Measurements from ENCODE around the gene LRRIQ4. TPM values are rescaled to one million over a fixed set of nuclear protein-coding genes. Genes with fewer than 3 reads are reported as not detected.

LRRIQ4 gene
- total RNA-seq (ENCODE audit: low replicate concordance) = not detected in 2 replicates
- long read RNA-seq = 0 reads

DNA sequence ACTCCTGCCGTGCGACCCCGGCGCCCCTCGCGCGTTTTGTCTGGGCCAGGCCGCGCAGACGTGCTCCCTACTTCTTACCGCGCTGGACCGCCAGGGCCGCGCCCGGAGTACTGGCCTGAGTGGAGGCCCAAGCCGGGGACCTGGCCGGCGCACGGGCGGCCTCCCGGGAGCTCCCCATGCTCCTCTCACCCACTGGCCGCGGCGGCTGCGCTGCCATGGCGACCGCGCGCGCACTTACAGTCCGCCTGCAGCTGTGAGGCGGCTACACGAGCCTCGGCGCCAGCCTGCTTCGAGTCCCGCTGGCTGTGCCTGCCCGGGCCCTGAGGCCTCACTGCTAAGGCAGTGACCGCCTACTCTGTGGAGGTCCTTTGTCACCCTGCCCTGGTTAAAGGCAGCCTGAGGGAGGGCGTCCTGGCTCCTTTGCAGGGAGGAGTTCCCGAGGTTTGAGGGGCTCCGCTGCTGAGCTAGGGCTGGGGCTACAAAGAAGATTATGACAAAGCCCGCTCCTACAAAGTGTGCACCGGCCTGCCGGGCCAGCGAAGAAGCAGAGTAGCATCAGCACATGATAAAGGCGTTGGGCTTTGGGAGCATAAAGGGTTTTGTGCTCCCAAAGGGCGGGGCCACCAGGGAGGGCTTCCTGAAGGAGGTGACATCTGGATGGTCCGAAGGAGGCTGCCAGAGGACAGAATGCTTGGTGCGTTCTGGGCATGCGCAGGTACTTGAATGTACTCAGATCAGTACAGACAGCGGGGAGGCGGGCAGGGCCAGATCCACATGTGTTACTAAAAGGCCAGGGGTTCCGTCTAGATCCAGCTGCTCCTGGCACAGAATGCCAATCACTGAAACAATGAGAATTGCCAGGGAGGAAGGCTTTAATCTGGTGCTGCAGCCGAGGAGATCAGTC, at the start of gene LRRIQ4, which contains the start of gene LRRC34:
Gene LRRIQ4, plus strand, starts transcription at position 539 of the 904 bp plus-strand sequence. CDS start 9,052 bp downstream, outside the sequence.
Gene LRRC34, minus strand, starts transcription at position 573 of the 904 bp plus-strand sequence. Its CDS starts 356 bp downstream, at position 217.
- Mint-ChIP-seq H3K27me3 (peaks cover 7% of the 10 kb centered on the region), H3K4me1 (ENCODE audit: unreplicated experiment) (peaks cover 25% of the 10 kb centered on the region), H3K36me3 (peaks cover 3% of the 10 kb centered on the region), H3K27ac (peak within 1 kb of the TSS; percentile 78), H3K9me3 (peaks cover 5% of the 10 kb centered on the region), H3K4me3 (peak within 1 kb of the TSS; percentile 92)
- peak; percentile 80 for DNase-seq (ENCODE audit: extremely low spot score, unreplicated experiment)
- TF ChIP-seq, protein P1, sequence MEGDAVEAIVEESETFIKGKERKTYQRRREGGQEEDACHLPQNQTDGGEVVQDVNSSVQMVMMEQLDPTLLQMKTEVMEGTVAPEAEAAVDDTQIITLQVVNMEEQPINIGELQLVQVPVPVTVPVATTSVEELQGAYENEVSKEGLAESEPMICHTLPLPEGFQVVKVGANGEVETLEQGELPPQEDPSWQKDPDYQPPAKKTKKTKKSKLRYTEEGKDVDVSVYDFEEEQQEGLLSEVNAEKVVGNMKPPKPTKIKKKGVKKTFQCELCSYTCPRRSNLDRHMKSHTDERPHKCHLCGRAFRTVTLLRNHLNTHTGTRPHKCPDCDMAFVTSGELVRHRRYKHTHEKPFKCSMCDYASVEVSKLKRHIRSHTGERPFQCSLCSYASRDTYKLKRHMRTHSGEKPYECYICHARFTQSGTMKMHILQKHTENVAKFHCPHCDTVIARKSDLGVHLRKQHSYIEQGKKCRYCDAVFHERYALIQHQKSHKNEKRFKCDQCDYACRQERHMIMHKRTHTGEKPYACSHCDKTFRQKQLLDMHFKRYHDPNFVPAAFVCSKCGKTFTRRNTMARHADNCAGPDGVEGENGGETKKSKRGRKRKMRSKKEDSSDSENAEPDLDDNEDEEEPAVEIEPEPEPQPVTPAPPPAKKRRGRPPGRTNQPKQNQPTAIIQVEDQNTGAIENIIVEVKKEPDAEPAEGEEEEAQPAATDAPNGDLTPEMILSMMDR (conservative IDR thresholded peaks at IDR 0.05) = peak; percentile 40

DNA sequence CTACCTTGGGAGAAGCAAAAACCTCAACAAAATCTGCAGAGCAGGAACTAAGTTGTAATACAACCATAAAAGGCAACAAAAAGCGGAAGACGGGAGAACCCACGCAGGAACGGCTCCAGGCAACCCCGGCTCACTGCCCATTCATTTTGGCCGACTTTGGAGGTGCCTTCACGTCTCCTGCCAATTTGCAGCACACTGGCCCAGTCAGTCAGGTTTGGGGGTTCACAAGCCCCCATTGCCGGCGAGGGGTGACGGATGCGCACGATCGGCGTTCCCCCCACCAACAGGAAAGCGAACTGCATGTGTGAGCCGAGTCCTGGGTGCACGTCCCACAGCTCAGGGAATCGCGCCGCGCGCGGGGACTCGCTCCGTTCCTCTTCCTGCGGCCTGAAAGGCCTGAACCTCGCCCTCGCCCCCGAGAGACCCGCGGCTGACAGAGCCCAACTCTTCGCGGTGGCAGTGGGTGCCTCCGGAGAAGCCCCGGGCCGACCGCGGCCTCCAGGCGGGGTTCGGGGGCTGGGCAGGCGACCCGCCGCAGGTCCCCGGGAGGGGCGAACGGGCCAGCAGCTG, 48.3 kb upstream of the LRRIQ4 start:
- Mint-ChIP-seq H3K27ac (peak overlapping the region; percentile 91), H3K27me3 (no peaks in the 10 kb centered on the region)
- no peak for DNase-seq (ENCODE audit: extremely low spot score, unreplicated experiment)

DNA sequence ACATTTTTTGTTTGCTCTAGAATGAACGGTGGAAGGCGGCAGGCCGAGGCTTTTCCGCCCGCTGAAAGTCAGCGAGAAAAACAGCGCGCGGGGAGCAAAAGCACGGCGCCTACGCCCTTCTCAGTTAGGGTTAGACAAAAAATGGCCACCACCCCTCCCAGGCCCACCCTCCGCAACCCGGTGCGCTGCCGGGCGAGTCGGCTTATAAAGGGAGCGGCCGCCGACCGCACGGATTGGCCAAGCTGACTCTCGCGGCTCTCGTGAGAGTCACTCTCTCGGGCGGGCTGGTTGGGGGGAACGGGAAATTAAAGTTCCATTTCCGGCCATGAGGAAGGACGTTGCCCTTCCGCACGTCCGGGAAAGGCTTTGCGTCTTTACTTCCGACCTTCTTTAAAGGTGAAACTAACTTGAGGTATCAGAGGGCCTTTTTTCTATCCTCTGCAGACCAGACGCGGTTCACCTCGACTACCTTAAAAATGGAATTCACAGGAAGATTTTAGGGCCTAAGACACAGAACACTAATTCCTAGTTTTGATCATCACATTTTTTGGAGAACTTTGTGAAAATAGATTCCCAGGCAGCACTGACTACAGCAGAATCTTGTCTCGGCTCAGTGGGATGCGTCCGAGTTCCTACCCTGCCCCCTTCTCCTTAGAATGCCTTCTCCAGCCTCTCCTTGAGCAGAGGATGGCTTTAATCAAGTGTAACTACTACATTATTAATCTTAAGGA, 47.6 kb upstream of the LRRIQ4 start, which contains the start of gene TERC:
Gene TERC, minus strand, starts transcription at position 179 of the 731 bp plus-strand sequence.
- Mint-ChIP-seq H3K4me3 (peak within 1 kb of the TSS; percentile 88), H3K36me3 (peaks cover 9% of the 10 kb centered on the region), H3K27ac (peak within 1 kb of the TSS; percentile 94), H3K4me1 (ENCODE audit: unreplicated experiment) (peaks cover 9% of the 10 kb centered on the region), H3K9me3 (peaks cover 13% of the 10 kb centered on the region), H3K27me3 (no peaks in the 10 kb centered on the region)
- TF ChIP-seq, protein P1 (conservative IDR thresholded peaks at IDR 0.05) = no peak
- DNase-seq (ENCODE audit: extremely low spot score, unreplicated experiment) = peak; percentile 91

More for the DNA sequence above, 48.3 kb upstream of the LRRIQ4 start:
- Mint-ChIP-seq H3K4me1 (ENCODE audit: unreplicated experiment) (peaks cover 4% of the 10 kb centered on the region), H3K9me3 (peaks cover 13% of the 10 kb centered on the region), H3K36me3 (peaks cover 9% of the 10 kb centered on the region), H3K4me3 (peak overlapping the region; percentile 88)
- TF ChIP-seq, protein P1 (conservative IDR thresholded peaks at IDR 0.05) = peak; percentile 10

DNA sequence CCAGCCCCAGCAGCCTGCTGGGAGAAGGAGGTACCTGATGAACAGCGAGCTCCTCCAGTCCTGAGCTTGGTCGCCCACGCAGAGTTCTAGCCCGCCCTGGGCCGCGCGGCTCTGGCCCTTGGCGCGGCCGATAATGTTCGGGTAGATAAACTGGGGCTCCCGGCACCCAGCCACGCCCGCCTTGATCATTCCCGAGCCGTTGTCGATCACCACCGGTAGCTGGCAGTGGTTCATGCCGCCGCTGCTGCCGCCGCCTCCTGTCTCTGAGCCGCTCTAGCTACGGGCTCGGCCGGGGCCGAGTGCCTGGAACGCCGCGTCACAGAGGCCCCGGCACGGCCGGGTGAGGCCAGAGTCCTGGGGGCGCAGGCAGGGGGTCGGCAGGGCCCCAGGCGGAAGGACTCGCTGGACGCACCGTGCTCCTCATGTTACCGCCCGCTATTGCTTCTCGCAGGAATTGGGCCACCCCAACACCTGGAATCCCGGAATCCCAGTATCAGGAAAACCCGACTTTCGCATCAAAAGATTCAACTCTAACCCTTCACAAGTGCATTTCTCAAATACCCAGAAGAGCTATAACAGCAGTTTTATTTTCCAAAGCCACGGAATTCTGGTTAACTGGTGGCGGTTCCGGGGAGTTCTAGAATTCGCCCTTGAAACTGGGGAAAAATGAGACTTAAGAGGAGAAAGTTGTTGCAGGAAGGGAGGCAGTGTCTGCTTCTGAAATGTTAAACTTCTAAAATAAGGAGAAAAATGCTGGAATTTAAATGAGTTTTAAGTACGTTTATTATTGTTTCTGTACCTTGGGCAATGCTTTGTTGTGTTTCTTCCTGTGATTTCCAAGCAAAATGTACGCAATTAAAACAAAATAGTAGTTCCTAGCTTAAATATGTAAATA, 43.1 kb upstream of the LRRIQ4 start, which contains the start of gene ACTRT3:
Gene ACTRT3, minus strand, starts transcription at position 275 of the 895 bp plus-strand sequence. Its CDS starts 41 bp downstream, at position 234.
- Mint-ChIP-seq H3K27ac (peak within 1 kb of the TSS; percentile 90), H3K4me1 (ENCODE audit: unreplicated experiment) (peaks cover 23% of the 10 kb centered on the region), H3K27me3 (peaks cover 12% of the 10 kb centered on the region), H3K9me3 (peaks cover 13% of the 10 kb centered on the region), H3K4me3 (peak within 1 kb of the TSS; percentile 96), H3K36me3 (peaks cover 14% of the 10 kb centered on the region)
- peak; percentile 74 for DNase-seq (ENCODE audit: extremely low spot score, unreplicated experiment)
- TF ChIP-seq, protein P1 (conservative IDR thresholded peaks at IDR 0.05) = peak; percentile 42
